Activated naive CD8-positive, alpha-beta T cell treated with anti-CD3 and anti-CD28 coated beads, Interleukin-2, amount 10 ng/mL, durations not matched to agents 7 days and 5 days (primary cell): Measurements from ENCODE around the gene GRK3. TPM values are rescaled to one million over a fixed set of nuclear protein-coding genes. Genes with fewer than 3 reads are reported as not detected.
"Not testable (repeated sequence)": the region's sequence is repeated elsewhere in the genome, so short reads cannot be mapped to it uniquely, and the experiment has no call there.

ENCODE experiments used
- ATAC-seq: fragments of 150-1000 bp; cut with Tn5 transposase; one replicate; pipeline ENCODE4 v1.10.0; 2021; ENCODE audit warnings: low read depth, moderate library complexity
- POLR2A ChIA-PET: fragments of 350-600 bp; sonication (Branson Sonifier 250); formaldehyde crosslinking; loops from one replicate; lab custom pipeline; 2021; ENCODE audit warnings: antibody characterized with exemption; lab: Charles Lee
- DNase-seq: peaks from one replicate; pipeline ENCODE4 v3.0.0; 2021
- H3K27ac Mint-ChIP-seq: one replicate; pipeline ENCODE4 v1.8.0; 2022; ENCODE audit warnings: mild to moderate bottlenecking, mixed read lengths
- H3K27me3 Mint-ChIP-seq: one replicate; pipeline ENCODE4 v1.8.0; 2022; ENCODE audit warnings: mild to moderate bottlenecking, moderate library complexity, mixed read lengths
- H3K36me3 Mint-ChIP-seq: one replicate; pipeline ENCODE4 v1.8.0; 2021; ENCODE audit warnings: mild to moderate bottlenecking, mixed read lengths
- H3K4me1 Mint-ChIP-seq: one replicate; pipeline ENCODE4 v1.8.0; 2021; ENCODE audit warnings: mixed read lengths
- H3K4me3 Mint-ChIP-seq: one replicate; pipeline ENCODE4 v1.8.0; 2022; ENCODE audit warnings: mild to moderate bottlenecking, moderate library complexity, mixed read lengths
- H3K9me3 Mint-ChIP-seq: one replicate; pipeline ENCODE4 v1.8.0; 2021; ENCODE audit warnings: mixed read lengths
- total RNA-seq, 2 experiments: library from RNA; stranded (reverse); gene quantifications; one replicate each; pipeline ENCODE4 v1.2.3, GENCODE V29; 2021

Gene GRK3
- total RNA-seq, 2 experiments from 2014 or later = 30.7 to 32.6 TPM

DNA sequence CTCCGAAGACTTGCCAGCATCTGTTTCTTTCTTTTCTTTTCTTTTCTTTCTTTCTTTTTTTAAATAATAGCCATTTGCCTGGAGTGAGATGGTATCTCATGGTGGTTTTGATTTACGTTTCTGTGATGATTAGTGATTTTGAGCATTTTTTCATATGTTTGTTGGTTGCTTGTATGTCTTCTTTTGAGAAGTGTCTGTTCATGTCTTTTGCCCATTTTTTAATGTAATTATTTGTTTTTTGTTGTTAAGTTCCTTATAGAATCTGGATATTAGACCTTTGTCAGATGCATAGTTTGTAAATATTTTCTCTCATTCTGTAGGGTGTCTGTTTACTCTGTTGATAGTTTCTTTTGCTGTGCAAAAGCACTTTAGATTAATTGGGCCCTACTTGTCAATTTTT lies 28.8 kb downstream of the GRK3 start:
- peaks cover 62% of the 10 kb centered on the region for H3K36me3 Mint-ChIP-seq
- H3K4me3 Mint-ChIP-seq, POLR2A ChIA-PET, H3K27ac Mint-ChIP-seq, H3K27me3 Mint-ChIP-seq, DNase-seq, ATAC-seq: not testable (repeated sequence)
- peaks cover 15% of the 10 kb centered on the region for H3K4me1 Mint-ChIP-seq
- peaks cover 23% of the 10 kb centered on the region for H3K9me3 Mint-ChIP-seq

GRCh38 chr22:25598609-25599008 lies 34.1 kb downstream of the GRK3 start:
- peak overlapping the region; percentile 22 for H3K4me3 Mint-ChIP-seq
- POLR2A ChIA-PET = interaction anchor here (1.5 kb wide), 1 partner anchor 33 kb away, joined by 4 read pairs; no protein-coding TSS in a partner anchor
- peaks cover 17% of the 10 kb centered on the region for H3K4me1 Mint-ChIP-seq
- no peaks in the 10 kb centered on the region for H3K27me3 Mint-ChIP-seq
- peaks cover 49% of the 10 kb centered on the region for H3K36me3 Mint-ChIP-seq
- peak overlapping the region; percentile 87 for H3K27ac Mint-ChIP-seq
- ATAC-seq (peak; percentile 73), DNase-seq (no peak)
- peaks cover 10% of the 10 kb centered on the region for H3K9me3 Mint-ChIP-seq

GRCh38 chr22:25602445-25602844 lies 38.0 kb downstream of the GRK3 start:
- peaks cover 30% of the 10 kb centered on the region for H3K36me3 Mint-ChIP-seq
- no peak overlapping the region for H3K27ac Mint-ChIP-seq
- no peak overlapping the region for H3K4me3 Mint-ChIP-seq
- DNase-seq (no peak), ATAC-seq (no peak)
- H3K27me3 Mint-ChIP-seq = no peaks in the 10 kb centered on the region
- peaks cover 18% of the 10 kb centered on the region for H3K4me1 Mint-ChIP-seq
- peaks cover 5% of the 10 kb centered on the region for H3K9me3 Mint-ChIP-seq
- POLR2A ChIA-PET = no interaction called here

GRCh38 chr22:25602916-25603315 lies 38.4 kb downstream of the GRK3 start:
- peaks cover 2% of the 10 kb centered on the region for H3K9me3 Mint-ChIP-seq
- H3K4me1 Mint-ChIP-seq = peaks cover 14% of the 10 kb centered on the region
- H3K27me3 Mint-ChIP-seq = no peaks in the 10 kb centered on the region
- H3K36me3 Mint-ChIP-seq = peaks cover 26% of the 10 kb centered on the region
- H3K4me3 Mint-ChIP-seq = no peak overlapping the region
- ATAC-seq (no peak), DNase-seq (no peak)
- POLR2A ChIA-PET = interaction anchor here (0.6 kb wide), 1 partner anchor 16 kb away, joined by 3 read pairs; no protein-coding TSS in a partner anchor
- no peak overlapping the region for H3K27ac Mint-ChIP-seq

- H3K9me3 Mint-ChIP-seq, POLR2A ChIA-PET, H3K4me3 Mint-ChIP-seq, ATAC-seq, H3K27me3 Mint-ChIP-seq, H3K27ac Mint-ChIP-seq, H3K4me1 Mint-ChIP-seq, DNase-seq: not testable (repeated sequence)
- H3K36me3 Mint-ChIP-seq = peaks cover 17% of the 10 kb centered on the region
Measured at GRCh38 chr22:25605146-25605545, 40.7 kb downstream of the GRK3 start.

DNA sequence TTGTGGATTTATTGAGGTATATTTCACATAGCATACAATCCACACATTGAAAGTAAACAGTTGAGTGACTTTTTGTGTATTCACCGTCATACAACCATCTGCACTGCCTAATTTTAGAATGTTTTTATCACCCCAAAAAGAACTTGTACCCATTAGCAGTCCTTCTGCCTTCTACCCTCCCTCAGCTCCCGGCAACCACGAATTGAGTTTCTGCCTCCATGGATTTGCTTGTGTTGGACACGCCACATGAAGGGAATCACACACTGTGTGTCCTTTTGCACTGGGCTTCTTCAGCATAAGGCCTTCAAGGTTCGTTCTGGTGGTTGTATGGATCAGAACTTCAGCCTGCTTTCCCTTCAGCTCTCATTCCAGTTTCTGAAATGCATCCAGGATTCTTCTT lies 41.1 kb downstream of the GRK3 start:
- DNase-seq, H3K9me3 Mint-ChIP-seq, H3K4me1 Mint-ChIP-seq, H3K27me3 Mint-ChIP-seq, ATAC-seq, H3K27ac Mint-ChIP-seq, POLR2A ChIA-PET, H3K4me3 Mint-ChIP-seq: not testable (repeated sequence)
- H3K36me3 Mint-ChIP-seq = peaks cover 18% of the 10 kb centered on the region

DNA sequence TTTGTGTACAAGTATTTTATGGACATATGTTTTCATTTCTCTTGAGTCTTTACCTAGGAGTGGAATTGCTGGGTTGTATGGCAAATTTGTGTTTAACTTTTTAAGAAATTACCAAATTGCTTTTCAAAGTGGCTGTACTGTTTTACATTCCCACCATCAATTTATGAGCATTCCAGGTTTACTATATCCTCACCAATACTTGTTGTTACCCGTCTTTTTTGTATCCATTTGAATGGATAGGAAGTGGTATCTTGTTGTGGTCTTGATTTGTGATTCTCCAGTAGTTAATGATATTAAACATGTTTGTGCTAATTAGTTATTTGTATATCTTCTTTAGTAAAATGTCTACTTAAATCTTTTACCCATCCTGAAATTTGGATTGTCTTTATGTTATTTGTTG lies 46.8 kb downstream of the GRK3 start:
- ATAC-seq, POLR2A ChIA-PET, H3K4me1 Mint-ChIP-seq, H3K27me3 Mint-ChIP-seq, H3K9me3 Mint-ChIP-seq, H3K4me3 Mint-ChIP-seq, H3K27ac Mint-ChIP-seq, DNase-seq: not testable (repeated sequence)
- H3K36me3 Mint-ChIP-seq = peaks cover 35% of the 10 kb centered on the region

DNA sequence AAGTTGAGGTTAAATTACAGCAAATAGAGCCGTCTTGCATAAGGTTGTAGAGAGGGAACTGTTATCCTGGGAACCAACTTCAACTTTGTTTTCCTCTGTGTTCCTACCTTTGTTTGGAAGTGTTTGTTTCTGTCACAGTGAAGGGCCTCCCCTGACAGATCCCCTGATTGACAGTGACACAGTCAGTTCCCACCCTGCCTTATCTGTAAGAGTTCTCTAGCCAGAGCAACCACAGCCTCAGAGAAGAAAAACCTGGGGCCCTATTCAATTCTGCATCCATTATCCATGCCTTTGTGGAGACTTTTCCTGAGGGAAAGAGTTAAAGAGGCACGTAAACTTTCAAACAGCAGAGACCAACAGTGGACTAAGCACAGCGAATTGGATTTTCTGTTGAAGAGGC lies 48.7 kb downstream of the GRK3 start:
- ATAC-seq = not testable (repeated sequence)
- POLR2A ChIA-PET = interaction anchor here (0.7 kb wide), 1 partner anchor 31 kb away, joined by 3 read pairs; no protein-coding TSS in a partner anchor

GRCh38 chr22:25613558-25613957 lies 49.1 kb downstream of the GRK3 start:
- not testable (repeated sequence) for H3K9me3 Mint-ChIP-seq, H3K4me3 Mint-ChIP-seq, DNase-seq, H3K27me3 Mint-ChIP-seq, ATAC-seq, H3K27ac Mint-ChIP-seq, H3K4me1 Mint-ChIP-seq
- H3K36me3 Mint-ChIP-seq = peaks cover 44% of the 10 kb centered on the region
- POLR2A ChIA-PET = interaction anchor here (0.7 kb wide), 1 partner anchor 31 kb away, joined by 3 read pairs; no protein-coding TSS in a partner anchor

More for the DNA sequence above, 48.7 kb downstream of the GRK3 start:
- not testable (repeated sequence) for H3K4me1 Mint-ChIP-seq, H3K27ac Mint-ChIP-seq, DNase-seq, H3K4me3 Mint-ChIP-seq, H3K27me3 Mint-ChIP-seq, H3K9me3 Mint-ChIP-seq
- peaks cover 40% of the 10 kb centered on the region for H3K36me3 Mint-ChIP-seq

GRCh38 chr22:25614791-25615190 lies 50.3 kb downstream of the GRK3 start:
- H3K9me3 Mint-ChIP-seq, DNase-seq, H3K4me1 Mint-ChIP-seq, ATAC-seq, H3K27ac Mint-ChIP-seq, H3K27me3 Mint-ChIP-seq, H3K4me3 Mint-ChIP-seq, POLR2A ChIA-PET: not testable (repeated sequence)
- H3K36me3 Mint-ChIP-seq = peaks cover 49% of the 10 kb centered on the region

- ATAC-seq (no peak), DNase-seq (no peak)
- POLR2A ChIA-PET = no interaction called here
- Mint-ChIP-seq H3K36me3 (peaks cover 34% of the 10 kb centered on the region), H3K9me3 (no peaks in the 10 kb centered on the region), H3K4me3 (no peak overlapping the region), H3K27me3 (no peaks in the 10 kb centered on the region), H3K4me1 (peaks cover 22% of the 10 kb centered on the region), H3K27ac (no peak overlapping the region)
Measured at GRCh38 chr22:25621986-25622385, 57.5 kb downstream of the GRK3 start.

DNA sequence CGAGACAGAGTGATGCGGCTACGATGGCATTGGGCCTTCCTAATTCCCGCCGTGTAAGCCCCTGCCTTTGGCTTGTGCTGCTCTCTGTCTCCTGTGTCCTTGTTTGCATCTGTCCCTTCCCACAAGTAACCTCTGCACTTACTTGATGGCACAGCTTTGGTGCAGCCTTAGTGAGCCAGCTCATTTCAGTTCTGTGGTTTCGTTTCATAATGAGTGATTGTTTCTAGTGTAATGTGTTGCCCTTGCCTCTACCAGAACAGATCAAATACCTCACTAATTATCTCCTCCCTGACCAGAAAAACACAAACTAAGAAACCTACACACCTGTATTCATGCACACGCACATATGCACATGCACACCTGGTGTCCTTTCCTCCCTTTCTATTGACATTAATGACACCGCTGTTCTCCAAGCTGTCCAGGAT lies 58.8 kb downstream of the GRK3 start:
- Mint-ChIP-seq H3K27ac (peak overlapping the region; percentile 37), H3K4me1 (peaks cover 20% of the 10 kb centered on the region), H3K36me3 (peaks cover 28% of the 10 kb centered on the region), H3K4me3 (no peak overlapping the region), H3K9me3 (no peaks in the 10 kb centered on the region), H3K27me3 (no peaks in the 10 kb centered on the region)
- POLR2A ChIA-PET = no interaction called here
- DNase-seq (no peak), ATAC-seq (no peak)

DNA sequence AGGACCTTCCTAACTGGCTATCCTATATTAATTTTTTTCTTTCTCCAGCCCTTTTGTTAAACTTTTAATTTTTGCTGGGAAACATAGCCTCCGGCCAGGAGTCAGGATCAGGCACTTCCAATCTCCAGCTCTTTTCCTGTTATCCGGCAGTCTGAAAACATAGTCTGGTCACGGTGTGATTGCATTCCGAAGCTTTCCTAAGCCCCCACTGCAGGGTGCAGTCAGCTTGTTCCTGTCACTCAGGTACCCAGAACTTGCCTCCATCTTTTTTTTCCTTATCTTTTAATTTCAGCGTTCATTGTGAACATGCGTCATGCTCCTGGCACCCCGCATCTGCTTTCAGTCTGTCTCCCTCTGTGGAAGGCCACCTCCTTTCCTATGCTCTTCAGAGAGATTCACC lies 59.4 kb downstream of the GRK3 start:
- peaks cover 17% of the 10 kb centered on the region for H3K4me1 Mint-ChIP-seq
- H3K27ac Mint-ChIP-seq = no peak overlapping the region
- H3K36me3 Mint-ChIP-seq = peaks cover 24% of the 10 kb centered on the region
- DNase-seq = no peak
- POLR2A ChIA-PET = no interaction called here
- H3K9me3 Mint-ChIP-seq = no peaks in the 10 kb centered on the region
- no peak for ATAC-seq
- H3K4me3 Mint-ChIP-seq = no peak overlapping the region
- H3K27me3 Mint-ChIP-seq = no peaks in the 10 kb centered on the region

- Mint-ChIP-seq H3K4me1 (peaks cover 17% of the 10 kb centered on the region), H3K9me3 (no peaks in the 10 kb centered on the region), H3K27me3 (no peaks in the 10 kb centered on the region), H3K4me3 (no peak overlapping the region), H3K36me3 (peaks cover 22% of the 10 kb centered on the region), H3K27ac (no peak overlapping the region)
- DNase-seq (no peak), ATAC-seq (no peak)
- POLR2A ChIA-PET = no interaction called here
Measured at GRCh38 chr22:25624476-25624875, 60.0 kb downstream of the GRK3 start.
